Chondrocyte (in vitro differentiated cells): Measurements from ENCODE around the gene DENND6A. TPM values are rescaled to one million over a fixed set of nuclear protein-coding genes. Genes with fewer than 3 reads are reported as not detected.

Source experiments
- DNase-seq: peaks from one replicate; pipeline ENCODE4 v3.0.0; 2021; ENCODE audit warnings: mixed read lengths, low spot score
- H3K27ac Mint-ChIP-seq: one replicate; pipeline ENCODE4 v1.8.0; 2021; ENCODE audit warnings: mild to moderate bottlenecking, moderate library complexity, mixed read lengths; ENCODE audit not compliant: unreplicated experiment
- H3K27me3 Mint-ChIP-seq: 2 replicates; pipeline ENCODE4 v1.8.0; 2021; ENCODE audit warnings: low read depth, mixed read lengths
- H3K36me3 Mint-ChIP-seq: 2 replicates; pipeline ENCODE4 v1.8.0; 2021; ENCODE audit warnings: low read depth, mixed read lengths
- H3K4me1 Mint-ChIP-seq: 2 replicates; pipeline ENCODE4 v1.8.0; 2021; ENCODE audit warnings: low read depth, mild to moderate bottlenecking, mixed read lengths
- H3K4me3 Mint-ChIP-seq: one replicate; pipeline ENCODE4 v1.8.0; 2021; ENCODE audit warnings: mild to moderate bottlenecking, moderate library complexity, mixed read lengths; ENCODE audit not compliant: unreplicated experiment
- H3K9me3 Mint-ChIP-seq: 2 replicates; pipeline ENCODE4 v1.8.0; 2021; ENCODE audit warnings: low read depth, mixed read lengths
- CTCF ChIP-seq: fragments of 200-600 bp; sonication (generic); IDR thresholded peaks from 2 replicates; pipeline ENCODE4 v1.5.0; 2021; ENCODE audit warnings: antibody characterized with exemption, mild to moderate bottlenecking, moderate library complexity
- total RNA-seq: library from RNA; stranded (reverse); gene quantifications from 3 replicates; pipeline ENCODE4 v1.2.1, GENCODE V29; 2021

The DENND6A gene
- total RNA-seq, 1 donor from 2014 or later = 19.8 TPM

GRCh38 chr3:57733790-57734189, 40.9 kb upstream of the DENND6A start:
- H3K27ac Mint-ChIP-seq = no peak overlapping the region
- no peak for DNase-seq
- H3K4me3 Mint-ChIP-seq = no peak overlapping the region
- H3K27me3 Mint-ChIP-seq = no peaks in the 10 kb centered on the region
- no peaks in the 10 kb centered on the region for H3K9me3 Mint-ChIP-seq
- no peaks in the 10 kb centered on the region for H3K36me3 Mint-ChIP-seq
- H3K4me1 Mint-ChIP-seq = no peaks in the 10 kb centered on the region
- no peak for TF ChIP-seq CTCF

- H3K4me3 Mint-ChIP-seq = no peak overlapping the region
- H3K36me3 Mint-ChIP-seq = no peaks in the 10 kb centered on the region
- H3K27ac Mint-ChIP-seq = no peak overlapping the region
- H3K4me1 Mint-ChIP-seq = no peaks in the 10 kb centered on the region
- TF ChIP-seq CTCF = no peak
- no peak for DNase-seq
- H3K9me3 Mint-ChIP-seq = no peaks in the 10 kb centered on the region
- no peaks in the 10 kb centered on the region for H3K27me3 Mint-ChIP-seq
These were observed 38.4 kb upstream of the DENND6A start for GRCh38 chr3:57731311-57731710.

GRCh38 chr3:57730682-57731081, 37.8 kb upstream of the DENND6A start:
- no peak for TF ChIP-seq CTCF
- no peaks in the 10 kb centered on the region for H3K36me3 Mint-ChIP-seq
- no peaks in the 10 kb centered on the region for H3K27me3 Mint-ChIP-seq
- no peak overlapping the region for H3K27ac Mint-ChIP-seq
- no peaks in the 10 kb centered on the region for H3K9me3 Mint-ChIP-seq
- DNase-seq = no peak
- H3K4me1 Mint-ChIP-seq = no peaks in the 10 kb centered on the region
- no peak overlapping the region for H3K4me3 Mint-ChIP-seq

GRCh38 chr3:57729334-57730045, 36.6 kb upstream of the DENND6A start:
- H3K9me3 Mint-ChIP-seq = no peaks in the 10 kb centered on the region
- H3K27ac Mint-ChIP-seq = no peak overlapping the region
- TF ChIP-seq CTCF = no peak
- H3K27me3 Mint-ChIP-seq = peaks cover 3% of the 10 kb centered on the region
- H3K36me3 Mint-ChIP-seq = no peaks in the 10 kb centered on the region
- H3K4me1 Mint-ChIP-seq = no peaks in the 10 kb centered on the region
- H3K4me3 Mint-ChIP-seq = no peak overlapping the region
- no peak for DNase-seq

- no peaks in the 10 kb centered on the region for H3K36me3 Mint-ChIP-seq
- DNase-seq = no peak
- H3K4me1 Mint-ChIP-seq = no peaks in the 10 kb centered on the region
- peaks cover 3% of the 10 kb centered on the region for H3K27me3 Mint-ChIP-seq
- H3K4me3 Mint-ChIP-seq = no peak overlapping the region
- no peak for TF ChIP-seq CTCF
- no peak overlapping the region for H3K27ac Mint-ChIP-seq
- no peaks in the 10 kb centered on the region for H3K9me3 Mint-ChIP-seq
These were observed 34.2 kb upstream of the DENND6A start for GRCh38 chr3:57727106-57727505.
